H9 (cell line): ENCODE data around the gene PPP4R2. TPM values are rescaled to one million over a fixed set of nuclear protein-coding genes. Genes with fewer than 3 reads are reported as not detected.

Source experiments
- DNase-seq: peaks from one replicate; pipeline ENCODE4 v3.0.0-alpha.2; 2017
- H2AFZ ChIP-seq: one replicate; pipeline ENCODE4 v1.6.1; 2013; ENCODE audit warnings: mild to moderate bottlenecking, low read length, control low read depth, moderate library complexity
- H2AK5ac ChIP-seq: 2 replicates; pipeline ENCODE4 v1.6.1; 2013; ENCODE audit warnings: low read length, control low read depth, mixed read lengths; ENCODE audit not compliant: insufficient read length
- H2BK120ac ChIP-seq: one replicate; pipeline ENCODE4 v1.6.1; 2013; ENCODE audit warnings: low read depth, mild to moderate bottlenecking, low read length, control low read depth, inconsistent platforms; ENCODE audit not compliant: poor library complexity, severe bottlenecking
- H2BK12ac ChIP-seq: 2 replicates; pipeline ENCODE4 v1.6.1; 2013; ENCODE audit warnings: low read length, control low read depth, mixed read lengths, low read depth; ENCODE audit not compliant: insufficient read length
- H2BK15ac ChIP-seq: 2 replicates; pipeline ENCODE4 v1.6.1; 2013; ENCODE audit warnings: low read depth, low read length, control low read depth
- H2BK20ac ChIP-seq: one replicate; pipeline ENCODE4 v1.6.1; 2013; ENCODE audit warnings: low read depth, mild to moderate bottlenecking, low read length, control low read depth, inconsistent platforms; ENCODE audit not compliant: poor library complexity, severe bottlenecking
- H2BK5ac ChIP-seq: 2 replicates; pipeline ENCODE4 v1.6.1; 2013; ENCODE audit warnings: low read length, control low read depth, mixed read lengths; ENCODE audit not compliant: insufficient read length
- H3K14ac ChIP-seq: 2 replicates; pipeline ENCODE4 v1.6.1; 2013; ENCODE audit warnings: low read length, control low read depth; ENCODE audit not compliant: insufficient read depth
- H3K18ac ChIP-seq: 2 replicates; pipeline ENCODE4 v1.6.1; 2013; ENCODE audit warnings: low read depth, mild to moderate bottlenecking, mixed read lengths, low read length, control low read depth; ENCODE audit not compliant: insufficient read length
- H3K23ac ChIP-seq: 2 replicates; pipeline ENCODE4 v1.6.1; 2013; ENCODE audit warnings: low read length, control low read depth, mixed read lengths, low read depth; ENCODE audit not compliant: insufficient read length
- H3K23me2 ChIP-seq: 2 replicates; pipeline ENCODE4 v1.6.1; 2013; ENCODE audit warnings: low read depth, mild to moderate bottlenecking, mixed read lengths, low read length, control low read depth; ENCODE audit not compliant: insufficient read length, poor library complexity, severe bottlenecking
- H3K27ac ChIP-seq: 2 replicates; pipeline ENCODE4 v1.5.1; 2013; ENCODE audit warnings: low read length, control low read depth, mixed read lengths, low read depth; ENCODE audit not compliant: insufficient read length
- H3K27me3 ChIP-seq: 2 replicates; pipeline ENCODE4 v1.6.1; 2013; ENCODE audit warnings: low read length, control low read depth, inconsistent platforms; ENCODE audit not compliant: insufficient read depth
- H3K4ac ChIP-seq: 2 replicates; pipeline ENCODE4 v1.6.1; 2013; ENCODE audit warnings: low read depth, mild to moderate bottlenecking, control low read depth, inconsistent platforms, low read length, moderate library complexity
- H3K4me1 ChIP-seq: 2 replicates; pipeline ENCODE4 v1.6.1; 2013; ENCODE audit warnings: low read length, control low read depth, inconsistent platforms; ENCODE audit not compliant: insufficient read depth
- H3K4me2 ChIP-seq: 2 replicates; pipeline ENCODE4 v1.6.1; 2013; ENCODE audit warnings: low read length, control low read depth, mixed read lengths; ENCODE audit not compliant: insufficient read length, insufficient read depth
- H3K56ac ChIP-seq: 2 replicates; pipeline ENCODE4 v1.6.1; 2013; ENCODE audit warnings: low read depth, mild to moderate bottlenecking, mixed read lengths, low read length, control low read depth; ENCODE audit not compliant: insufficient read length
- H3K79me1 ChIP-seq: 2 replicates; pipeline ENCODE4 v1.6.1; 2013; ENCODE audit warnings: low read depth, mild to moderate bottlenecking, moderate library complexity, low read length, control low read depth, inconsistent platforms; ENCODE audit not compliant: insufficient read depth, poor library complexity, severe bottlenecking
- H3K79me2 ChIP-seq: 2 replicates; pipeline ENCODE4 v1.6.1; 2013; ENCODE audit warnings: low read length, control low read depth, inconsistent platforms; ENCODE audit not compliant: insufficient read depth
- H3K9ac ChIP-seq: 2 replicates; pipeline ENCODE4 v1.6.1; 2013; ENCODE audit warnings: low read length, control low read depth, mixed read lengths; ENCODE audit not compliant: insufficient read length; ENCODE audit errors: extremely low read depth
- H3K9me3 ChIP-seq: one replicate; pipeline ENCODE4 v1.6.1; 2013; ENCODE audit warnings: low read depth, low read length, inconsistent platforms; ENCODE audit not compliant: control insufficient read depth
- H3T11ph ChIP-seq: one replicate; pipeline ENCODE4 v1.6.1; 2013; ENCODE audit warnings: mild to moderate bottlenecking, low read length, control low read depth, inconsistent platforms
- H4K20me1 ChIP-seq: one replicate; pipeline ENCODE4 v1.6.1; 2013; ENCODE audit not compliant: control insufficient read depth, insufficient read length, insufficient read depth
- H4K5ac ChIP-seq: 2 replicates; pipeline ENCODE4 v1.6.1; 2013; ENCODE audit warnings: low read depth, mild to moderate bottlenecking, mixed read lengths, low read length, control low read depth; ENCODE audit not compliant: insufficient read length
- H4K8ac ChIP-seq: replicated peaks from 2 replicates; pipeline ENCODE4 v1.6.1; 2013; ENCODE audit warnings: low read length, control low read depth, mixed read lengths, low read depth; ENCODE audit not compliant: insufficient read length
- H4K91ac ChIP-seq: 2 replicates; pipeline ENCODE4 v1.6.1; 2013; ENCODE audit warnings: low read depth, mild to moderate bottlenecking, moderate library complexity, mixed read lengths, low read length, control low read depth; ENCODE audit not compliant: insufficient read length
- H3K27ac Mint-ChIP-seq, 3 experiments: 2 replicates in 2 of 3; 3 replicates in 1 of 3; pipeline ENCODE4 v1.8.0; 2020 to 2021; ENCODE audit warnings: mixed read lengths in 3 of 3, mild to moderate bottlenecking in 1 of 3, moderate library complexity in 1 of 3
- H3K27me3 Mint-ChIP-seq: 2 replicates; pipeline ENCODE4 v1.8.0; 2021; ENCODE audit warnings: low read depth, mild to moderate bottlenecking, moderate library complexity, mixed read lengths
- H3K36me3 Mint-ChIP-seq, 3 experiments: 2 replicates in 2 of 3; 3 replicates in 1 of 3; pipeline ENCODE4 v1.8.0; 2020 to 2021; ENCODE audit warnings: low read depth in 3 of 3, mixed read lengths in 3 of 3; ENCODE audit not compliant: insufficient read depth in 1 of 3
- H3K4me1 Mint-ChIP-seq, 2 experiments: 2 replicates each; pipeline ENCODE4 v1.8.0; 2020; ENCODE audit warnings: mixed read lengths in 2 of 2
- H3K4me3 Mint-ChIP-seq, 2 experiments: 2 replicates in 1 of 2; 3 replicates in 1 of 2; pipeline ENCODE4 v1.8.0; 2020 to 2021; ENCODE audit warnings: mild to moderate bottlenecking in 2 of 2, mixed read lengths in 2 of 2, moderate library complexity in 1 of 2
- H3K9me3 Mint-ChIP-seq, 2 experiments: 2 replicates in 1 of 2; 3 replicates in 1 of 2; pipeline ENCODE4 v1.8.0; 2020; ENCODE audit warnings: mild to moderate bottlenecking in 2 of 2, mixed read lengths in 2 of 2, moderate library complexity in 1 of 2
- WGBS: extraction: QIAGEN DNeasy Blood & Tissue Kit; methylation state at CpG from one replicate; pipeline ENCODE4 v1.1.7; 2013; ENCODE audit warnings: missing lambda C conversion rate, low lambda C conversion rate, mixed read lengths; ENCODE audit not compliant: insufficient read length; ENCODE audit errors: extremely low coverage; 5-methylcytosine and 5-hydroxymethylcytosine counted together
- total RNA-seq: library from RNA; stranded (reverse); gene quantifications from 2 replicates; pipeline ENCODE4 v1.2.1, GENCODE V29; 2021
- TF ChIP-seq, protein P1 (sequence below): fragments of 200-600 bp; sonication (generic); conservative IDR thresholded peaks from 3 replicates; pipeline ENCODE4 v1.8.0; 2021; ENCODE audit warnings: antibody characterized with exemption, mild to moderate bottlenecking

The PPP4R2 gene
- total RNA-seq, 1 experiment from 2014 or later, result 132 TPM

DNA sequence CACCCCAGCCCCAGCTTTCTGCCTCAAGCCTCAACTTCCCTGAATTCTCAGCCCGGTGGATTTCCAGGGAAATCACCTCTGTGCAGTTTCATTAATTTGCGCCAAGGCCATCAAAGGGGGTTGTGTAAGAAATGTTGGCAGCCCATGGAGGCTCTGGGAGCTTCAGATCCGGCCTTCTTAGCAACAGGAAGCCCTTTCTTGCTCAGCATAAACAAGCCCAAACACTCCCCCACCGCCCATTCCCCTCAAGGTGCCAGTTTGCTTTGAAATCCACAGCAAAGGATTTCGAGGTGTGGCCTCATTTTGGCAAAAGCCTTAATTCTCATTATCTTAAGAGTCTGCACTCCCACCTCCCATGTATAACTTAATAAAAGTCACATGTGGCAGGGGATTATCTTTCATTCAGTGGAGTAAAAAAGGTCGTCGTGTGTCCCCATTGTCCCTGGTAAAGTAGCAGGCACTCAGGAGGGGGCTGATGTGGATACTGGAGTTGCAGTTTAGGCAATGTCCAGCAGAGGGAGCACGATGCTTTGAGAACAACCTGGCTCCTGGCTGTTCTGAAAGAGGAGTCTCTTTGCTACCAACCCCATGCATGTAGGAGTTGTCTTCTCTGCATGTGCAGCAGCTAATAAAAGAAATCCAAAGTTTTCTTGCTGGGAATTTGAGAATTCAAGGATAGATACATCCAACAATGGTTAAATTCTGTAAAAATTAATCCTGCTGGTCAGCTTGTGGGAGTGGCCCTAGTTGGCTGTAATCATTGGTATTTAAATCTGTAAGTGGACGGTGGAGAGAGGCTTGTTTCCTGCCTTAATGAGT lies 104.3 kb downstream of the PPP4R2 start:
- no peak overlapping the region for H2AK5ac ChIP-seq
- H3K4me2 ChIP-seq, result no peak overlapping the region
- H3K14ac ChIP-seq, result 0 out of 2 replicates have a peak overlapping the region, but pooled peaks have one; percentile 61
- H4K5ac ChIP-seq, result no peak overlapping the region
- H3K27ac Mint-ChIP-seq, result peak overlapping the region in 1 of 3 experiments; percentile 42; a peak in 3 of 7 replicates
- H3T11ph ChIP-seq, result no peak overlapping the region
- no peak overlapping the region for H2BK15ac ChIP-seq
- no peak overlapping the region for H2BK5ac ChIP-seq
- peak overlapping the region; percentile 42 for H2BK12ac ChIP-seq
- H3K4ac ChIP-seq, result no peak overlapping the region
- no peak overlapping the region for H3K56ac ChIP-seq
- H3K9me3 ChIP-seq, result no peaks in the 10 kb centered on the region
- H3K23me2 ChIP-seq, result no peaks in the 10 kb centered on the region
- H4K8ac ChIP-seq, result no peak overlapping the region
- H2AFZ ChIP-seq, result peak overlapping the region; percentile 71
- H4K91ac ChIP-seq, result no peak overlapping the region
- TF ChIP-seq, protein P1, sequence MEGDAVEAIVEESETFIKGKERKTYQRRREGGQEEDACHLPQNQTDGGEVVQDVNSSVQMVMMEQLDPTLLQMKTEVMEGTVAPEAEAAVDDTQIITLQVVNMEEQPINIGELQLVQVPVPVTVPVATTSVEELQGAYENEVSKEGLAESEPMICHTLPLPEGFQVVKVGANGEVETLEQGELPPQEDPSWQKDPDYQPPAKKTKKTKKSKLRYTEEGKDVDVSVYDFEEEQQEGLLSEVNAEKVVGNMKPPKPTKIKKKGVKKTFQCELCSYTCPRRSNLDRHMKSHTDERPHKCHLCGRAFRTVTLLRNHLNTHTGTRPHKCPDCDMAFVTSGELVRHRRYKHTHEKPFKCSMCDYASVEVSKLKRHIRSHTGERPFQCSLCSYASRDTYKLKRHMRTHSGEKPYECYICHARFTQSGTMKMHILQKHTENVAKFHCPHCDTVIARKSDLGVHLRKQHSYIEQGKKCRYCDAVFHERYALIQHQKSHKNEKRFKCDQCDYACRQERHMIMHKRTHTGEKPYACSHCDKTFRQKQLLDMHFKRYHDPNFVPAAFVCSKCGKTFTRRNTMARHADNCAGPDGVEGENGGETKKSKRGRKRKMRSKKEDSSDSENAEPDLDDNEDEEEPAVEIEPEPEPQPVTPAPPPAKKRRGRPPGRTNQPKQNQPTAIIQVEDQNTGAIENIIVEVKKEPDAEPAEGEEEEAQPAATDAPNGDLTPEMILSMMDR, result peak; percentile 94
- no peaks in the 10 kb centered on the region for H3K27me3 ChIP-seq
- H3K4me3 Mint-ChIP-seq, result 0 out of 5 replicates have a peak overlapping the region, but pooled peaks of 1 of the 2 experiments have one; percentile 20
- no peaks in the 10 kb centered on the region for H3K79me2 ChIP-seq
- H4K20me1 ChIP-seq, result no peaks in the 10 kb centered on the region
- no peak overlapping the region for H3K23ac ChIP-seq
- no peak overlapping the region for H2BK120ac ChIP-seq
- H3K4me1 ChIP-seq, result no peaks in the 10 kb centered on the region
- DNase-seq, result peak; percentile 90
- no CpG with 5 or more reads among the region's 9 CpGs for WGBS
- H2BK20ac ChIP-seq, result no peak overlapping the region
- H3K36me3 Mint-ChIP-seq, result no peaks in the 10 kb centered on the region; a peak in 1 of 7 replicates
- H3K18ac ChIP-seq, result peak overlapping the region; percentile 74
- H3K27me3 Mint-ChIP-seq, result peaks cover 3% of the 10 kb centered on the region; the same call in 1 of the 2 replicates
- no peak overlapping the region for H3K27ac ChIP-seq
- H3K79me1 ChIP-seq, result no peaks in the 10 kb centered on the region
- peaks cover 16 to 18% of the 10 kb centered on the region in 2 experiments for H3K4me1 Mint-ChIP-seq
- H3K9me3 Mint-ChIP-seq, result no peaks in the 10 kb centered on the region; a peak in 1 of 5 replicates
- no peak overlapping the region for H3K9ac ChIP-seq
